IPS-18c (cell line): Measurements from ENCODE around the gene SLC25A26.

Source experiments
- H3K4me3 ChIP-seq: 2 replicates; pipeline ENCODE4 v1.7.0; 2013; ENCODE audit warnings: low read depth, mild to moderate bottlenecking, low read length, moderate library complexity; ENCODE audit not compliant: insufficient read depth
- H3K9me3 ChIP-seq: one replicate; pipeline ENCODE4 v1.6.1; 2013; ENCODE audit warnings: mild to moderate bottlenecking, low read length, moderate library complexity; ENCODE audit not compliant: control insufficient read depth, insufficient read depth

The SLC25A26 gene

DNA sequence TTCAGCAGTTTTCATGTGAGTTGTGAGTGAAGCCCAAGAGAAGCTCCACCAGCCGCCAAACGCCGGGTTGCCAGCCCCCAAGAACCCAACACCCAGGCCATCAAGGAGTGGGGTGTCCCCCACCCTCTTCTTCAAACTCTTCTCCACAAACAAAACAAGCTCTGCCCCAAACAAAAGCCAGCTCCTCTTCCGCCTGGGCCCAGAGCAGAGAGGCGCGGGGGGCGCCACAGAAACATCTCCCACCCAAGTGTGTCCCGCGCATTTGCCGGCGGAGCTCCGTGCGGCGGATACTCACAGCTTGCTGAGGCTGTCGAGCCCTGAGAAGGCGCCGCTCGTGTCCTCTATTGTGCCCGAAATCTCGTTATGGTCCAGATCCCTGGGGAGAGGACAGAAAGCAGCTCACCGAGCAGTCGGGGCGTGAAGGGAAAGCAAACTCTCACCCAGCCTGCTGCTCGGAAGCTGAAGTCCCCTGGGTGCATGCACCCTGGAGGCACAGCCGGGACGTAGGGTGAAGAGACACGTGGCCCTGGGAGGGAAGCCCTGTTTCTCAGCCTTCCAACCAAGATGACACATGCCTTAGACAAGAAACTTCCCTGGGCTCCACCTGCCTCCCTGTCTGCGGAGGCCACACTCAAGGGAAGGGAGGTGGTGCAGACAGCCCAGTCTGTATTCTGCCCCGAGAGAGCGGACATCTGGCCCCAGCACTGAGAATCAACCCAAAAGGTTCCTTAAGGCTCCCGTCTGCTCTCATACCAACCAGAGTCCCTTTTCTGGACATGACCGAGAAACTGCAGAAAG is 184.3 kb downstream of the SLC25A26 start:
- Histone ChIP-seq H3K9me3 (no peaks in the 10 kb centered on the region), H3K4me3 (no peak overlapping the region)

DNA sequence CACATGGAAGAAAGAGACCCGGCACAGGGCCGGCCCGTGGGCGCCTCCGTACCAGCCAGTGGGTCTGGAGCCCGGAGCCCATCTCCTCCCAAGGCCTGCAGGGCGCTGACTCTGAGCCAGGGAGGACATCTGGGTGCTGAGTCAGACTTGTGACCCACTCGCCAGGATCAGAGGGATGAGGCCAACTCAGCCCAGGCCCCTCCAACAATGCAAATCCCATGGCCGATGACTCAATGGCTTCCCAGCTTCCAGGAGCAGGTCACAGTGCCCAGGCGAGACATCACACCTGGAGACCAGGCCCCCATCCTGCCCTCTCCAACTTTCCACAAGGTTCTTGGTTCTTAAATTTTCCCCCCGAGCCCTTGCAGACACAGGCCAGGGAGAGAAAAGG is 184.9 kb downstream of the SLC25A26 start:
- Histone ChIP-seq H3K9me3 (no peaks in the 10 kb centered on the region), H3K4me3 (no peak overlapping the region)

- H3K9me3 ChIP-seq, result no peaks in the 10 kb centered on the region
- H3K4me3 ChIP-seq, result no peak overlapping the region
Observed at GRCh38 chr3:66406163-66406562, 185.4 kb downstream of the SLC25A26 start.

DNA sequence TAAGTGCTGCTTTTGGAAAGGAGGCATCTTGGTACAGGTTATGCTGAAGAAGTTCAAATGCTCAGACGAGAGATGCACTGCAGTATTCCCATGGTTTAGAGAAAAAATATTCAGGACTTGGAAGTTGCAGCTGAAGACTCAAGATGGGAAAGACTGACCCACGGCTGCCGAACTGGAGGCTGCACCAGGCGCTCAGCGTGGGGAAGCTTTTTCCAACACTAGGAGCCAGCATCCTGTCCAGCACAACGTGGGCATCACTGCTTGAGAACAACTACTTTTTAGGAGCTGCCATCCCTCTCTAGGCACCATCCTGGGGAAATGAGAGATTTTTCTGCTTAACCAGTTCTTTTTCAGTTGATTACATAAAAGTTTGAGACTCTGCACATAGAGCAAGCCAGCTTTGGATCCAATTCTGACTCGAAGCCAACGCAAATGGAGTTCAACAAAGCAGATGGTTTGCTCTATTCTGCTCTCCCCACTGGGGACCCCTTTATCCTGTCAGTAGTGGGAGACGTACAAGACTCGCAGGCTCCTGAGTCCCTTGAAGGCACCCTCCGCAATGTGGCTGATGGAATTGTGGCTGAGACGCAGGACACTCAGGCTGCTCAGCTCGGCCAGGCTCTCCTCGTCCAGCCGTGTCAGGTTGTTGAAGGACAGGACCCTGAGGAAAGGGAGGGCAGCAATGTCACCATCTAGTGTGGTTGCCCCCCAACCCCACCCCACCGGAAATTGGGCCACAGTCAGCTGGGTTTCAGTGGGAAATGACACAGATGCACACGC is 186.2 kb downstream of the SLC25A26 start:
- Histone ChIP-seq H3K9me3 (peaks cover 1% of the 10 kb centered on the region), H3K4me3 (no peak overlapping the region)

GRCh38 chr3:66407611-66408218 is 186.9 kb downstream of the SLC25A26 start:
- H3K9me3 ChIP-seq, result peaks cover 2% of the 10 kb centered on the region
- no peak overlapping the region for H3K4me3 ChIP-seq

DNA sequence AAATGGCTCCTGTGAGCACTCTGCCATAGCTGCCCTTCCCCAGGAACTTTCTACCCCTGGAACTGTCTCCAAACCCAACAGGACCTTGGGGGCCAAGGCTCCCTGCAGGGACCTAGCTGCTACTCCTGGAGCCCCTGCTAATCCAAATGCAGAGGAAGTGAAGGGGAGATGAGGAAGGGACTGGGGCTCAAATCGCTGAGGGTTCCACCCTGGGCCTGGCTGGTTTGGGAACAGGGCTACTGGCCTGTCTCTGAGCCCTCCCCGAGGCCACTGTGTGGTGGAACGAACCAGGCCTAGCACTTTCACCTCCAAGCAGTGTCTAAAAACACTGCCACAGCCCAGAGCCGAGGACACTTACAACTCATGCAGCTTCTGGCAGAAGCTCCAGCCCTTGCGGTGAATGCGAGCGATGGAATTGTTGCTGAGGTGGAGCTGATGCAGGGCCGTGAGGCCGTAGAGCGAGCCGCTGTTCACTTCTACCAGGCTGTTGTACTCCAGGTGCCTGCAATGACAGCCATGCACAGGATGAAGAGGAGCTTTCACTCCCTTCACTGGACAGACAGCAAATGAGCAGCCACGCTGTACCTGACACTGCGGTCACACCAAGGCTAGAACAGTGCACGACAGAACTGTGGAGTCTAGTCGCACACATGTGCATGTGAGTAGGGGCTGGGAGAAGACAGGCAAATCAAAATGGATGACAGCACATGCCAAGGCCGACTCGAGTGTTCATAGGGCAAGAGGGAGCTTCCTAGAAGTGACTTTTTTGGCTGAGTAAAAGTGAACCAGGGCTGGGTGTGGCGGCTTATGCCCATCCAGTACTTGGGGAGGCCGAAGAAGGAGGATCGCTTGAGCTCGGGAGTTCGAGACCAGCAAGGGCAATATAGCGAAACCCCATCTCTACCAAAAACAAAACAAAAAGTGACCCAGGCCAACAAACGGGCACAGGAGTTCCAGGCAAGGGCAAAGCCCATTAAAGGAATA is 189.3 kb downstream of the SLC25A26 start:
- H3K9me3 ChIP-seq, result peaks cover 2% of the 10 kb centered on the region
- no peak overlapping the region for H3K4me3 ChIP-seq

DNA sequence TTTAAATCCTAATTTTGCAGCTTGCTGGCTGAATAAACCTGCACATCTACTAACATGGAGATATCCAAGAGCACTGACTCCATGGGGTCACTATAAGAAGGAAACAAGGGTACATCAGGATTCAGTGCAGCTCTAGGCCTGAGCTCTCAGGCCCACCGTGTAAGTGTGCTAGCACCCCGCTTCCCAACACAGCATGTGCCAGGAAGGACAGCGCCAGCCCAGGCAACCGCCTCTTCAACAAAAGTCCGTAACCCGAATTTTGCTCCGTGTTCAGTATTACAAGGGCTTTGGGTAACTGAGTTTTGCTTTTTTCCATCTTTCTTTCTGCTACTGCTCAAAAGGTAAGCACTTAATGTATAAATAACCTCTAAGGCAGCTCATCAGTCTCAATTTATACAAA is 190.2 kb downstream of the SLC25A26 start:
- peaks cover 2% of the 10 kb centered on the region for H3K9me3 ChIP-seq
- H3K4me3 ChIP-seq, result no peak overlapping the region

DNA sequence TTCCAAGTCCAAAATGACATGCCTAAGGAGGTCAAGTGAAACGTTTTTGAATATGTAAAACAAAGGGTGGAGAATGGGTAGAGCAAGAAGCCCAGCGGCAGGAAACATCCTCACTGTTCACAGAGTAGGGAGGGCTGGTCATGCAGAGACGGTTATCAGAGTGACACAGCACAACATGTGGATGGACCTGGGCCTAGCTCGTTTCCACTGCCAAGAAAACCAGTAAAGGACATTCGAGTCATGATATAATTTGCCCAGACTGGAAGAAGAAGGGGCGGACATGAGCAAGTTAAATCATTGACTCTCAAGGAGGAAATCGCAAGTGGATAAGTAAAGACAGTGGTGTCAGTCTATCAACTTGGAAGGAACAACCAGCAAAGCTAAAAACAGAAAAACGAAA is 190.7 kb downstream of the SLC25A26 start:
- Histone ChIP-seq H3K4me3 (no peak overlapping the region), H3K9me3 (peaks cover 2% of the 10 kb centered on the region)

DNA sequence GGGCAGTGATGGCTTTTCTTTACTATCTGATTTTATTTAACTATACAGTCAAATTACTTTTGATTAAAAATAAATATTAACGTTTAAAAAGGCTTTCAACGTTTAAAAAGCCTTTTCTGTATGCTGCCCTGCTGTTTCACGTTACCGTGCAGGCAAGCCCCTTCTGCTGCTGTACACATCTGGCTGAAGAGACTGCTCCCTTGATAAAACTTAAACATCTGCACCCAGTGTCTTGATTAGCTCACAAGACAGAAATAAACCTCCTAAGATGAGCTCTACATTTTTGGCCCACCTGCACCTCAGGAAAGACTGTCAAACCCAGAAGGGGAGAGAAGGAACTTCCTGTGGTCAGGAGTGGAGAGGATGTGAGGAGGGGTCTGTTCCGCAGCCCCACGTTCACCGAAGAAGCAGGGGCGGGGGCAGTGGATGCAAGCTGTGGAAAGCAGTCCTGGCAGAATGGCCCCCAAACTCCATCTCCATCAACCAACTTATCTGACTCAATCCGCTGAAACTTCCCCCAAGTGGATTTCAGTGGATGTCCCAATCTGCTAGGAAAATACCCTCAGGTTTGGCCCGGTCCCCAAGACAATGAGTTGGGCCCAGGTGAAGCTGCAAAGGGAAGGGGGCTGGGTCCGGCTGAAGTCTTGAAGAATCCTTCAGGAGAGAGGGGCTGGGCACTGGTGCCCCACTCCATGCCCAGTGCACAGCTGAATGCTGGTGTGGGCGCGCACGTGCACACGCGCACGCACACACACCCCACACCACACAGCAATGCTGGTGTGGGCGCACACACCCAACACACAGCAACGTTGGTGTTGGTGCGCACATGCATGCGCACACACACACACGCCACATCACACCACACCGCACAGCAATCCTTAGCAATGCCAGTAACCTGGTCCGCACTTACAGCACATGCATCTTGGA is 191.4 kb downstream of the SLC25A26 start:
- Histone ChIP-seq H3K4me3 (no peak overlapping the region), H3K9me3 (peaks cover 4% of the 10 kb centered on the region)

- peaks cover 4% of the 10 kb centered on the region for H3K9me3 ChIP-seq
- no peak overlapping the region for H3K4me3 ChIP-seq
Observed at GRCh38 chr3:66413151-66413751, 192.4 kb downstream of the SLC25A26 start.

- H3K4me3 ChIP-seq, result no peak overlapping the region
- peaks cover 4% of the 10 kb centered on the region for H3K9me3 ChIP-seq
Observed at GRCh38 chr3:66414846-66415245, 194.0 kb downstream of the SLC25A26 start.

GRCh38 chr3:66415867-66416428 is 195.1 kb downstream of the SLC25A26 start:
- no peak overlapping the region for H3K4me3 ChIP-seq
- H3K9me3 ChIP-seq, result peaks cover 4% of the 10 kb centered on the region

GRCh38 chr3:66416556-66417304 is 195.9 kb downstream of the SLC25A26 start:
- no peak overlapping the region for H3K4me3 ChIP-seq
- H3K9me3 ChIP-seq, result peaks cover 10% of the 10 kb centered on the region

DNA sequence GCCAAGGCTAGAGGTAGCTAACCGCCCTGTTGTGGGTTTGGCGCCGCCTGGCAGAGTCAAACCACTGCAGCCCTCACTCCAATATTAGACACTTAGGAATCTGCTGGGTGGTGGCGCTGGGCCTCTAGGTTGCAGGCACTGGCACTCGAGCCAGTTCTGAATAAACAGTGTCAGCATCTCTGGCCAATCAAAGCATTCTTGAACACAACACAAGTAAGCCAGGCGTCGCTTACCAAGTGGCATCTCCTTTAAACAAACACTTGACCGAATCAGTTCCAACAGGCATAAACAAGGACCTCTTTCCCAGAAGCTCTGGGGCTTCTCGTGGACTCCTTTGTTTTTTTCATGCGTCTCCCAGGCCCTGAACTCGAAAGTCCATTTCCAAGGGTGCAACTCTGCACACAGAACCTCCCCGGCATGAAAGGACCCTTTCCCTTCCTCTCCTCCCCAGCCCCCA is 197.7 kb downstream of the SLC25A26 start:
- Histone ChIP-seq H3K4me3 (peak overlapping the region; percentile 15; the same call in 1 of the 2 replicates), H3K9me3 (peaks cover 18% of the 10 kb centered on the region)

DNA sequence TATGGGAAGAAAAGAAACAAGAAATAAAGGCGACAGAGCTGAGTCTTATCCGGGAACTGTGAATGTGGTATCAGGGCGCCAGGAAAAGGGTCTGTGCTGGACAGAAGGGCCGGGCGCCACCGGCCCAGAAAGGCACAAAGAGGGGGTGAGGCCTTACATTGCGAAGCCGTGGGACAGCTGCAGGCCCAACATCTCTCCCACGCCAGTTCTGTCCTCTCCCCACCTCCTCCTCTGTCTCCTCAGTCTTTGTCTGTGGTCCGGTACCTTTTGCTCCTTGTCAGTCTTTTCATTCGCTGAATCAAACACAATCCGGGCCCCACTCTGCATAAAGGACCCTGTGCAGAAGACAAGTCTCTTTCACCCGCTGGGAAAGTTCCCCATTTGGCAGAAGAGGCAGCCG is 198.2 kb downstream of the SLC25A26 start:
- Histone ChIP-seq H3K9me3 (peaks cover 18% of the 10 kb centered on the region), H3K4me3 (no peak overlapping the region)
